Stimulated activated CD4-positive, alpha-beta T cell treated with anti-CD3 and anti-CD28 coated beads, Interleukin-1b, Interleukin-23, amount 100 ng/mL, for 4 hours (primary cell): ENCODE measurements around the gene SIGLEC14.
"Not testable (repeated sequence)": the region's sequence is repeated elsewhere in the genome, so short reads cannot be mapped to it uniquely, and the experiment has no call there.

ENCODE experiments used
- DNase-seq, 2 donors: peaks; one replicate each; pipeline ENCODE4 v3.0.0-alpha.2; 2020; ENCODE audit warnings: low read depth in 2 of 2

Gene SIGLEC14, protein sequence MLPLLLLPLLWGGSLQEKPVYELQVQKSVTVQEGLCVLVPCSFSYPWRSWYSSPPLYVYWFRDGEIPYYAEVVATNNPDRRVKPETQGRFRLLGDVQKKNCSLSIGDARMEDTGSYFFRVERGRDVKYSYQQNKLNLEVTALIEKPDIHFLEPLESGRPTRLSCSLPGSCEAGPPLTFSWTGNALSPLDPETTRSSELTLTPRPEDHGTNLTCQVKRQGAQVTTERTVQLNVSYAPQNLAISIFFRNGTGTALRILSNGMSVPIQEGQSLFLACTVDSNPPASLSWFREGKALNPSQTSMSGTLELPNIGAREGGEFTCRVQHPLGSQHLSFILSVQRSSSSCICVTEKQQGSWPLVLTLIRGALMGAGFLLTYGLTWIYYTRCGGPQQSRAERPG

DNA sequence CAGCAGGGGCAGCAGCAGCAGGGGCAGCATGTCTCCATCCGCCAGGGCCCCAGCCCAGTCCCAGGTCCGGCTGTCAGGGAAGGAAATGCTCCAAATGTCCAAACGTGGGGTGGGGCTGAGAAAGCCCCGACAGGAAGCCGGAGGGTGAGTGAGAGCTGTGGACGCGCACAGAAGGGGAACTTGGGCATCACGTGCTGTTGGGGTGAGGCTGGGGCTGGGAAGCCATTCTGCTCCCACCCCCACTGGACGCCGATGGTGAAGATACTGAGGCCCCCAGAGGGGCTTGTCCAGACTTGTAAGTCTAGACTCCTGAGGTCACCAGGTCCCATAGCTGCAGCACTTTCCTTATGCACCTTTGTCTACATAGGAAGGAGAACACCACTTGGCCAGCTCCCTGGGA, at the start of gene SIGLEC14:
TSS of gene SIGLEC14 (minus strand) at position 96 of the 400 bp plus-strand sequence. CDS start at position 30, 66 bp downstream.
- DNase-seq, result not testable (repeated sequence)

DNA sequence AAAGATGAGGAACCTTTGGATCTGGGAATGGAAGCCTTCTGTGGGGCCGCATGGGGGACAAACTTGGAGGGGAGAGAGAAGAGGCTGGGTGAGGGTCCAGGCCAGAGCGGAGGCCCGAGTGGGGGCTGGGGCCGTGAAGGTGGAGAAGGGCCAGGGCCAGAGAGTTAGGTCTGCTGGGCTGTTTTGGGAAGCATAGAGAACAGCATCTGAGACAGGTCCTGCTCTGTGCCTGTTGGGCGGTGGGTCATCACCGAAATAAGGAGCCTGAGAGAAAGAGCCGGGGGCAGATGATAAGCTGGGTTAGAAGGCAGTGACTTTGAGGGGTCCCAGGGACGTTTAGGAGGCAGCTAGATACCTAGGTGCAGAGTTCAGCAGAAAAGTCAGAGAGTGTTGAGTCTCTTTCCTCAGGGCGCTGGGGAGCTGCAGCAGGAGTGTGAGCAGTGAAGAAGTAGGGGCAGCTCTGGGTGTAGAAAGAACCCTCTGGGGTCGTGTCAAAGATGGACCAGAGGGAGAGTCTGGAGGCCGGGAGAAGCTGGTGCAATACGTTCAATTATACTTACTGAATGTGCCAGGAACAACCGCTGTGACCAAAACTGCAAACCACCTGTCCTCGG, 49.2 kb upstream of the SIGLEC14 start:
- no peak for DNase-seq

DNA sequence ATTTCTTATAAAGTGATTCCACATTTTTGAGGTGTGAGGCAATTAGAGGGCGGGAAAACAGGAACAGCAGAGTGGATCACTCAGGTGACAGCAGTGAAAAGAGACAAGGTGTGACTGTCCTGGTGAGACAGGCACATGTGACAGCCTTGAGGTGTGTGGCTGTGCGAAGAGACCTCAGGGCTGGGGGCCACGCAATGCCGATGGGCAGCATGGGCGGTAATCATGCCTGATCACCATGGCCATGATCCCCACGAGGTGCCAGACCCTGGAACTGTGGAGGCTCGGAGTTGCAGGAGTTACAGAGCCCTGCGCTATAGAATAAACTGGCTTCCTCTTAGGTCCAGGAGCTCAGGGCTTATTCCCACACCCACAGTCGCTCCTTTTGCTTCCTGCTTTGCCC, 48.5 kb upstream of the SIGLEC14 start:
- DNase-seq, result no peak

DNA sequence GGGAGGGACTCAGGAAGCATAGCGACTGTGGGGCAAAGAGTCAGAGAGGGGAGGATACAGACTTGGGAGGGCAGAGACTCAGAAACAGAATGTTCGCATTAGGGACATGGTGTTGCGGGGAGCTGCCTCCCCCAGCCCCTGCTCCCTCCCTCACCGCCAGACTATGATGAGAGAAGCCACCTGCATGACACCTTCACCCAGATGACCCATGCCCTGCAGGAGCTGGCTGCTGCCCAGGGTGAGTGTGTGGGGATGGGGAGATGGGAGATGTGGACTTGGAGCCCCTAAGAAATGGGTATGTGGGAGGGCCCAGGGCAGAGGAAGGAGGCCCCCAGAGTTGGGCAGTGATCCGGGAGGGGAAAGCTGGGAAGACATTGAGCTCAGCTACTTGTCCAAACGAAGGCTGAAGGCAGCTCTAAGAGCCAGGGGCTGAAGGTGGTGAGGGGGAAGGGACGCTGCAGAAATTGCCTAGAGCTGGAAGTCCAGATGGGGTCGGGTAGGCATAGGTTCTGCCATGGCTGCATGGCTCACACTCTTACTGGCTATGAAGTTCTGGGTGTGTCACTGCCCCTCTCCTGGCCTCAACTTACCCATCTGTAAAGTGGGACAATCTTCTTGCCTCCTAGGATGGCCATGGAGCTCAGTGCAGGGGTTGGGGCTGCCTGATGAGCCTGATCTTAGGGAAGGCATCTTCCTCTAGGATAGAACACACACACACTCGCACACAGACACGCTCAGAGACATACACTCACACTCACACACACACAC, 47.9 kb upstream of the SIGLEC14 start:
- DNase-seq, result no peak

DNA sequence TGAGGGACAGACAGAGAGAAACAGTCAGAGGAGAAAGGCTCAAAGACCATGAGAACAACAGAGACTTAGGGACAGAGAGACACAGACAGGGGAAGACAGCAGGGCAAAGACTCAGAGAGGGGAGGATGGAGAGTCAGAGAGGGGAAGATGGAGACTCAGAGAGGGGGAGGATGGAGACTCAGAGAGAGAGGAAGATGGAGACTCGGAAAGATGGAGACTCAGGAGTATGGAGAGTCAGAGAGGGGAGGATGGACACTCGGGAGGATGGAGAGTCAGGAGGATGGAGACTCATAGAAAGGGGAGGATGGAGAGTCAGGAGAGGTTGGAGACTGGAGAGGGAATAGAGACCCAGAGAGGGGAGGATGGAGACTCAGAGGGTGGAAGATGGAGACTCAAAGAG, 47.2 kb upstream of the SIGLEC14 start:
- no peak for DNase-seq

DNA sequence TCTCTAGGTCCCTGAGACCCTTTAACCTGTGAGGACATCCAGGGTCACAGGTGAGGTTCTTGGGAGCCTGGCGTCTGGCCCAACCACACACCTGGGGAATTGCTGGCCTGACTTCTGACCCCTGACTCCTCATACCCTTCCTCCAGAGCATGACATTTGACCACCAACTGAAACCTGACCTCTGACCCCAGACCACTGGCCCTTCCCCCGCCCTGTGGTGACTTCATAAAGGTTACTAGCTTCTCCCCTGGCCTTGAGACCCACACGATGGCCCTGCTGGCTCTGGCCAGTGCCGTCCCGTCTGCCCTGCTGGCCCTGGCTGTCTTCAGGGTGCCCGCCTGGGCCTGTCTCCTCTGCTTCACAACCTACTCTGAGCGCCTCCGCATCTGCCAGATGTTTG, 46.6 kb upstream of the SIGLEC14 start, which contains the start of gene SPACA6:
TSS of gene SPACA6 (plus strand) at position 71 of the 400 bp plus-strand sequence. CDS start at position 268, 197 bp downstream.
- DNase-seq, result no peak

DNA sequence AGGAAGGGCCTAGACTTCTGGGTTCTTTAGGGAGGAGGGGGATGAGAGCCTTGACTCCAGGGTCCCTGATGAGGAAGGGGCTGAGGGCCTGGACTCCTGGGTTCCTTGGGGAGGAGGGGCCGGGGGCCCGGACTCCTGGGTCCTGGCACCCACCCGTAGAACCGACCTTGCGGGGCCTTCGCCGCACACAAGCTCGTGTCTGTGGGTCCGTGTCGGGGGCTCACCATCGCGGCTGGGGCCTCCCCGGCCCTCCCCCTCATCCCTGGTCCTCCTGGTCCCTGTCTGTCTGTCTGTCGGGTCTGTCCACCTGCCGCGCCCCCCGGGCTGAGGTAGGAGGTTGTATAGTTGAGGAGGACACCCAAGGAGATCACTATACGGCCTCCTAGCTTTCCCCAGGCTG, 45.8 kb upstream of the SIGLEC14 start:
- DNase-seq, result no peak

DNA sequence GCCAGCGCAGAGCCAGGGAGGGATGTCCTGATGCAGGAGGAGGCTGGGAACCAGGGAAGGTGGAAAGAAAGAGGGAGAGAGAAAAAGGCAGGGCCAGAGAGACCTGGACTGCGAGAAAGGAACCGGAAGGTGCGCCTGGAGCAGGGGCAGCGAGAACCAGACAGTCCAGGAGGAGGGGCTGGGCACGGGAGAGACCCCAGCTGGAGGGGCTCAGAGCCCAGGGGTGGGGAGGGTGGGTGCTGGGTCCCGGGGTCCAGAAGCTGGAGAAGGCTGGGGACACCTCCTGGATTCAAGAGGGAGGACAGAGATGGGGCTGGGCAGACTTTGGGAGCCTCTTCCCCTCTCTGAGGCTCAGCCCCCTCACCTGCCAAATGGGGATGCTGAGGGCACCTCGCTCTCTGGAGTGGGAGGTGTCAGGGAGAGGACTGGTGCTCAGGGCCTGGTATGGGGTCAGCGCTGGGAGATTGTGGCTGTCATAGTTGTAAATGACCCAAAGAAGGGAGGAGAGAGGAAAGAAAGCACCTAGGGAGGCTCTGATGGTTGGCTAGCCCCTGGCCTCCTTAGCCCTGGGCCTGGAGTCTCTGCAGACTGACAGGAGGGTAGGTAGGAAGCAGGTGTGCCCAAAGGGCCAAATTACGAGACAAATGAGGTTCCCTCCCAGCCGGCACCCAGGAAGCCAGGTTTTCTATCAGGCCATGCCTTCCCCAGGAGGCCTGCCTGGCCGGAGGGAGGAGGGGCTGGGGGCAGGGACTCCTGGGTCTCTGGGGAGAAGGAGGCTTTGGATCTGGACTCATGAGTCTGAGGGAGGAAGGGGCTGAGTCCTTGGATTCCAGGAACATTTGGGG, 45.2 kb upstream of the SIGLEC14 start:
- DNase-seq, result no peak

DNA sequence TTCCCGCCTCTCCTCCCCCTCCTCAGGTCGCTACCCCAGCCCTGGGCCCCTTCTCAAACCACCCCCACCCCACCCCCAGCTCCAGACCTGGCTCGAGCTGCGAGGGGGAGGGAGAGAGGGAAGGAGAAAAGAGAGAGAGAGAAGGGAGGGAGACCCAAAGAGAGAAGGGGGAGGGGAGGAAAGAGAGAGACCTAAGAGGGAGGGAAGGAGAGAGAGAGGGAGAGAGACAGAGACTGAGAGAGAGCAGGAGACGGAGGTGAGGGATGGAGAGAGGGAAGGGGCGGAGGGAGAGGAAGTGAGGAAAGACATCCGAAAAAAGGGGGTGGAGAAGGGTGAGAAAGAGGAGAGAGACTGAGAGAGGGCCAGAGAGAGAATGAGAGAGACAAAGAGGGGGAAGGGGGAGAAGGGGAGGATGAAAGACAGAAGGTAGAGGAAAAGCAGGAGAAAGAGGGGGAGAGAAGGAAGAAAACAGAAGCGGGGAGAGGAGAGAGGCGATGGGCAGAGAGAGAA, 44.5 kb upstream of the SIGLEC14 start:
- DNase-seq, result no peak

DNA sequence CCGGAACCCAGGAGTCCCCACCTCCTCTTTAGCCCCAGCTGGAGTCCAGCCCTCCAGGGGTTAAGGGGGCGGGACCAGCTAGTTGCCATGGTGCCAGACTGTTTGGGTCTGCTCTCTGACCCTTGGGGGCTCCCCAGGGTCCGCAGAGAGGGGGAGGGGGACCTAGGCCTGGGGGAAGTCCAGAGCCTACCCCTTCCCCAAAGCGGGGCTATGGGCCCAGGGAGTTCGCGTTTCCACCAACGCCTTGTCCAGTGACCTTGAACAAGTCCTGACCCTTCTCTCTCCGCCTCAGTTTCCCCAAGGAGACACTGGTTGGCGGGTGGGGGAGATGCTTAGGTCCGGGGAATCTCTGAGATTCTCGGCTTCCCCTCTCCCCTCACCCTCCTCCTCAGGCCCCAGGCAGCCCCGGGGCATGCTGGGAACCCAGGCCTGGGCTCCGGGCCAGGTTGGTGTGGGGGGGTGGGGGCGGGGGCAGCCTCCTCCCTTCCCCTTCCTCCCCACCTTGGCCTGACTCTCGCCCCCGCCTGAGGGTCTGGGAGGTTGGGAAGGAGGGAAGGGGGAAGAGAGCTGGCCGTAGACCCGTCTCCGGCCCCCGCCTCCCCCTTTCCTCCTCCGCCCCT, 43.9 kb upstream of the SIGLEC14 start:
- peak; percentile 41 to 56 for DNase-seq

DNA sequence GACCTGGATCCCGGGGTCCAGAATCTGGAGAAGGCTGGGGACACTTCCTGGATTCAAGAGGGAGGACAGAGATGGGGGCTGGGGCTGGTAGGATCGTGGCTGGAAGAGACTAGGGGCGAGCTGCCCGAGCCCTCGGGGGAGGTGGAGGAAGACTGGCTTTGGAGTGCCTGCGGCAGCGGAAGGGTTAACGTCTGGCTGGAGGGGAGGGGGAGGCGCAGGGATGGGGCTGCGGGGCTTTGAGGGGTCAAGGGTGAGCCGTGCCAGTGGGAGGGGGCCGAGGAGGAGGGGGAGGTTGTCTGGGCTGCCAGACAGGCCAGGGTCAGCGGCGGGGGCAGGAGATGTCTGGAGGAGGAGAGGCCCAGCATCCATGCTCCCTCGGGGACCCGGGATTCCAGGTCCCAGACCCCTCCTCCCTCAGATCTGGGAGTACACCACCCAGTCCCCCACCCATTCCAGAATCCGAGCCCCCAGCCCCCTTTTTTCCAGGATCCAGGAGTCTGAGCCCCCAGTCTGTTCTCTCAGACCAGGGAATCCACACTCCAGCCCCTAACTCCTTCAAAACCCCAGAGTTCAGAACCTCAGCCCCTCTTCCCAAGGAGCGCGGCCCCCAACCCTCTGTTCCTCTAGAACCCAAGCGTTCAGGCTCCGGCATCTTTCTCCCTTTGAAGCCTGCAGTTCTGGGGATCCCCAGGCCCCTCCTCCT, 43.3 kb upstream of the SIGLEC14 start:
- no peak for DNase-seq

DNA sequence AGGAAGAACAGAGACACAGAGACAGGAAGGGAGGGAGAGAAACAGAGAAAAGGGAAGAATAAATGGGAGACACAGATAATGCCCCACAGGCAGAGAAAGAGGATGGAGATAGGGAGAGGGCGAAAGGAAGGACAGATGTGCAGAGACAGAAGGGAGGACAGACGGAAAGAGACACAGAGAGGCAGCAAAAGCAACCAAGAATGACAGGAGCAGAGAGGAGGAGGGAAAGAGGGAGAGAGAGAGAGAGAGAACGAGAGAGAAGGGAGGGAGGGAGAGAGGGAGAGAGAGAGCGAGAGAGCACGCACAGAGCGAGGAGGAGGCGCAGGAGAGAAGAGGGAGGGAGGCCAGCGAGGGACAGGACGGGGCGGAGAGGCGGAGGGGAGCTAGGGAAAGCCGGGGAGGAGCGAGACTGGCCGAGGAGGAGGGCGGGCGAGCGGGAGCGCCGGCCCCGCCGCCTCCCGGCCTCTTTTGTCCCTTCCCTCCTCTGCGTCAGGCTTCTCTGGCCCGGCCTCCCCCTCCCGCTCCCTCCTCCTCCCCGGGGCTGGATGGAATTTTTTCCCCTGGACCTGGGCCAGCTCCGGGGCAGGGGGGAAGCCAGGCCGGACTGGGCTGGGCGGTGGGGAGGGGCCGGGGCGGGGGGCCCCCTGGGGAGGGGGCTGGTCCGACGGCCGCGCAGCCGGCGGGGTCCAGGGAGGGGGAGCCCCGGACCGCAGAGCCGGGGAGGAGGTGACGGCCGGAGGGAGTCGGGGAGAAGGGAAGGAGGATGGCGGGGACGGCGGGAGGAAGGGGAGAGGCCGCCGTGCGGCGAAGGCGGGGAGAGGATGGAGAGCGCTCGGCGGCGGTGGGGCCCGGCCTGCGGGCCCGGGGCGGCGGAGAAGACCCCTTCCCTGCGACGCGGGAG, 42.3 kb upstream of the SIGLEC14 start:
- no peak for DNase-seq

DNA sequence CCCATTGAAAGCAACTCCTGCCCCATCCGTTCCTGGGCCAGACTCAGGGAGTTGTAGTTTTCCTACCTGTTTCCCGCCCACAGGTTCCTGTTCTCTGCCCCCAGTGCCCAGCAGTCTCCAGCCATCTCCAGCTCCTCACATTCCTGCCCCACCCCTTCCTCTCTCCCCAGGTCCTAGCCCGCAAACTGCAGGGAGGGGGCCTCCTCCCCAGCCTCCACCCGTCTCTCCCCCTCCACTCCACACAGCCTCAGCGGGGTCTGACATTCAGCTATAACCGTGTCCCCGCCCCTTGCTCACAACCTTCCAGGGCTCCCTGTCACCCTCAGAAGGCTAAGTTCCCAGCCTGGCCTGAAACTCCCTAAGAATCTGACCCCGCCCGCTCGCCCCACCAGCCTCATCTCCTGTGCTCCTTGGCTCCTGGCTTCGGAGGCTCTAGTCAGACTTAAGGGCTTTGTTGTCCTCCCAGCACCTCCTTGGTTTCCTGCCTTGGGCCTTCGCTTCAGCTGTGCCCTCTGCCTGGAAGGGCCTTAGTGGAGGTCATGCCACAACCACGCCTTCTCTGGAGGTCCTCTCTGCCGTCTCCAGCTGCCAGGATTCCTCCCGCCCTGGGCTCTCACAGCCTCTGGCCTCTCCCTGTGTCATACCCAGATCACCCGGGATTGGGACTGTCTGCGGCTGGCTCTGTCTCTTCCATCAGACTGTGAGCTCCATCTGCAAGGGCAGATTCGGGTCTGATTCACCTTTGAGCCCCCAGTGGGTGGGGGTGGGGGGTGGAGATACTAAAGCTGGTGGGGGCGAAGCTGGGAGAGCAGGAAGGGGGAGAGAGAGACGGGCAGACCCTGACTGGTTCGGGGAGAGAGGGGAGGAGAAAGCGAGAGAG, 41.4 kb upstream of the SIGLEC14 start:
- DNase-seq, result no peak

DNA sequence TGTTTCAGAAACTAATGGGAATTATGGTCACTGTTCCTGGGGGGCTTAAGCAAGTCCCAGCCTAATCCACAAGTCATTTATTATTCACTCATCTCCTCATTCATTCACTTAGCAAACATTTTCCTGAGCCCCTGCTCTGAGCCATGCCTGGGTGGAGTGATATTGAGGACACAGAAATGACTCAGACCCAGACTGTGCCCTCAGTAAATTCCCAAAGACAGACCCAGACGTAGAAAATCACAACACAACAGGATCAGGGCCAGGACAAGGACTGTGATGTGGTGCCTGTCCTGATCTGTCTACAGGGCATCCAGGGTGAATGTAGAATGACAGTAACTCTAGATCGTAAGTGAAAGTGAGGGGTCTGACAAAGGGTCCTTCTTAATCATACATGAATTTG, 39.5 kb upstream of the SIGLEC14 start:
- DNase-seq, result no peak

DNA sequence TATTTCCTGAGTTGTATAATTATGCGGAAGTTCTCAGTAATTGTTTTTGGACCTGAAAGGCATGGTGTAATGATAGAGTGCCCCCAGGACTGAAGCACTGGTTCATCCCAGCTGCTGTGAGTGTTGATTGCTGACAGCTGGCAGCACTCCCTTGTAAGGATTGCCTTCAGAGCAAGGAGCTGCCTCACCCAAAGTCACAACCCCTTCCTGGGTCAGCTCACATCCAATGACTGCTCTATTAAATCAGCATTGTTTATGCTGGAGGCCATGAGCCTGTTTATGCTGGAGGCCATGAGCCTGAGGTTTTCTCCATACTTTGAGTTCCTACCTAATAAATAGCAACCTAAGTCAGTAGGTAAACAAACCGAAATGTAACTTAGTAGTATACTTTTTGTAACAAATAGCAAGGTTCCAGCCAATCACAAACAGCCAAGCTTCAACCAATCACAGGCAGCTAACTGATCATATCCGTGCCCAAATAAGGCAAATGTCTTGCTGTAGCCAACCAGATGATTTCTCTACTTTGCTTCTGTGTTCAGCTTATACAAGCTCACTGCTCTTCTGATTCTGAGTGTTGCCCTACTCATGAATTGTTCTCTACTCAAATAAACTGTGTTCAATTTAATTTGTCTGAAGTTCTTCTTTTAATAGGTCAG, 34.8 kb upstream of the SIGLEC14 start:
- no peak for DNase-seq

DNA sequence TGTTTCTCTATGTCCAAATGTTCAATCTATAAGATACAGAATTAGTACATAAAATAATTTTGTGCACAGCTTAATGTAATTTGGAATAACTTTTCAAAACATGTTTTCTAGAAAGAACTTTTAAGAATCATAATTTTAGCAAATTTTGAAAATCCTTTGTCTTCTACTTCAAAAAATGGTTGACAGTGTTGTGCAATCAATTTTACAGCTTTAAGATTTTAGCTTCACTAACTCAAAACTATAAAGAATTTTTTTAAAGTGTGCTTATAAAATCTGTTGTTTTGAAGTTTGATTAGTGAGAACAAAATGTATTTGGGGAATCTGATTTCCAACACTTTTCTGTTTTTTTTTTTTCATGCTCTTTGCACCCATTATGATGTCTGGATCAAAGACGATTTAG, 33.8 kb upstream of the SIGLEC14 start:
- no peak for DNase-seq

DNA sequence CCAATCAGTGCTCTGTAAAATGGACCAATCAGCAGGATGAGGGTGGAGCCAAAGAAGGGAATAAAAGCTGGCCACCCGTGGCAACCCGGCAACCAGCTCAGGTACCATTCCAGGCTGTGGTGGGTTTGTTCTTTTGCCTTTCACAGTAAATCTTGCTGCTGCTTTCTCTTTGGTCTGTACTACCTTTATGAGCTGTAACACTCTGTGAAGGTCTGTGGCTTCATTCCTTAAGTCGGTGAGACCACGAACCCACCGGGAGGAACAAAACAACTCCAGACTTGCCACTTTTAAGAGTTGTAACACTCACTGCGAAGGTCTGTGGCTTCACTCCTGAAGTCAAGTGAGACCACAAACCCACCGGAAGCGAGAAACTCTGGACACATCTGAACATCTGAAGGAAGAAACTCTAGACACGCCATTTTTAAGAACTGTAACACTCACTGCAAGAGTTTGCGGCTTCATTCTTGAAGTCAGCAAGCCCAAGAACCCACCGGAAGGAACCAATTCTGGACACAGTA, 30.0 kb upstream of the SIGLEC14 start:
- no peak for DNase-seq
